K562 (cell line): ENCODE measurements around the gene DPYSL4. TPM values are rescaled to one million over a fixed set of nuclear protein-coding genes. Genes with fewer than 3 reads are reported as not detected.

ENCODE experiments used
- ATAC-seq: fragments of 200-7000 bp; cut with Tn5 transposase; 3 replicates; pipeline ENCODE4 v1.9.1; 2020; ENCODE audit warnings: moderate library complexity
- BruUV-seq: library from RNA; stranded (reverse); fragments of 400-500 nt; replicated peaks from 2 replicates; lab custom pipeline; 2021; lab: Mats Ljungman, UMichigan
- CTCF ChIA-PET: fragments of 300-600 bp; formaldehyde crosslinking; extraction: SDS; loops from one replicate; lab custom pipeline; 2021; ENCODE audit warnings: low intra/inter-chr PET ratio; lab: Yijun Ruan, JAX
- POLR2A ChIA-PET: fragments of 300-600, 350-650 bp; sonication (Branson Sonifier 250); formaldehyde crosslinking; extraction: SDS; loops from one replicate; lab custom pipeline; 2021; ENCODE audit warnings: antibody characterized with exemption, inconsistent platforms; lab: Yijun Ruan, JAX
- DNase-seq, 4 experiments: peaks; one replicate each; pipeline versions ENCODE4 v3.0.0 to v3.0.0-alpha.2; 2011 to 2018; ENCODE audit warnings: low spot score in 3 of 4, mixed read lengths in 3 of 4; ENCODE audit errors: extremely low read depth in 1 of 4
- FAIRE-seq: peaks from 2 replicates; lab custom pipeline; 2011; peaks lifted over from hg19 to GRCh38; lab: Jason Lieb, UNC
- H2AFZ ChIP-seq: 2 replicates; pipeline ENCODE4 v1.6.0; 2011; ENCODE audit warnings: low read depth, low read length, control low read depth, inconsistent platforms
- H3K27ac ChIP-seq: fragments of 200-600 bp; 3 replicates; pipeline ENCODE4 v1.8.0; 2011; ENCODE audit warnings: low read depth, mild to moderate bottlenecking, control low read depth, inconsistent platforms, low read length, moderate library complexity, mixed read lengths; ENCODE audit errors: extremely low read depth
- H3K27me3 ChIP-seq, 2 experiments: fragments of 300-600 bp in 1 of 2; 2 replicates in 1 of 2; 3 replicates in 1 of 2; pipeline versions ENCODE4 v1.6.0 to v1.8.0; 2011; ENCODE audit warnings: inconsistent platforms in 2 of 2, low read length in 2 of 2, mild to moderate bottlenecking in 1 of 2, mixed read lengths in 1 of 2, moderate library complexity in 1 of 2; ENCODE audit not compliant: control insufficient read depth in 2 of 2, insufficient read depth in 2 of 2
- H3K36me3 ChIP-seq: fragments of 300-600 bp; 3 replicates; pipeline ENCODE4 v1.8.0; 2011; ENCODE audit warnings: mild to moderate bottlenecking, low read length, inconsistent platforms; ENCODE audit not compliant: control insufficient read depth, insufficient read depth
- H3K4me1 ChIP-seq, 2 experiments: fragments of 200-600 bp in 1 of 2; replicated peaks in 1 of 2; 2 replicates in 1 of 2; 3 replicates in 1 of 2; pipeline versions ENCODE4 v1.5.1 to v1.8.0; 2011; ENCODE audit warnings: inconsistent platforms in 2 of 2, low read length in 2 of 2, mild to moderate bottlenecking in 1 of 2, mixed read lengths in 1 of 2, moderate library complexity in 1 of 2; ENCODE audit not compliant: control insufficient read depth in 2 of 2, insufficient read depth in 2 of 2
- H3K4me2 ChIP-seq: 2 replicates; pipeline ENCODE4 v1.6.1; 2011; ENCODE audit warnings: low read length, control low read depth, inconsistent platforms, mixed read lengths; ENCODE audit not compliant: insufficient read depth
- H3K4me3 ChIP-seq: fragments of 200-600 bp; sonication (generic), shearing (Covaris generic); 2 replicates; pipeline ENCODE4 v1.5.1; 2016; ENCODE audit warnings: control low read depth, inconsistent platforms
- H3K79me2 ChIP-seq: fragments of 200-600 bp; 3 replicates; pipeline ENCODE4 v1.8.0; 2011; ENCODE audit warnings: low read length, inconsistent platforms; ENCODE audit not compliant: control insufficient read depth, insufficient read depth
- H3K9ac ChIP-seq, 2 experiments: 2 replicates each; pipeline versions ENCODE4 v1.6.0 to v1.6.1; 2011; ENCODE audit warnings: low read depth in 2 of 2, low read length in 2 of 2, control low read depth in 1 of 2, inconsistent platforms in 1 of 2, mild to moderate bottlenecking in 1 of 2, mixed read lengths in 1 of 2; ENCODE audit not compliant: insufficient read depth in 1 of 2
- H3K9me1 ChIP-seq: one replicate; pipeline ENCODE4 v1.6.0; 2011; ENCODE audit warnings: inconsistent platforms, mild to moderate bottlenecking, low read length, moderate library complexity; ENCODE audit not compliant: control insufficient read depth, insufficient read depth
- H3K9me3 ChIP-seq: replicated peaks from 2 replicates; pipeline ENCODE4 v1.5.1; 2011; ENCODE audit warnings: low read depth, low read length, inconsistent platforms; ENCODE audit not compliant: control insufficient read depth, insufficient read depth
- H4K20me1 ChIP-seq: replicated peaks from 2 replicates; pipeline ENCODE4 v1.6.1; 2011; ENCODE audit warnings: low read length, inconsistent platforms, mixed read lengths; ENCODE audit not compliant: control insufficient read depth, insufficient read depth
- BCLAF1 ChIP-seq, 2 experiments: fragments of 450-650 bp in 1 of 2; IDR thresholded peaks; 2 replicates each; pipeline ENCODE4 v1.6.1; 2011 to 2017; ENCODE audit warnings: low read depth in 2 of 2, antibody characterized with exemption in 1 of 2, borderline replicate concordance in 1 of 2, low read length in 1 of 2, mild to moderate bottlenecking in 1 of 2, mixed read lengths in 1 of 2; ENCODE audit not compliant: control insufficient read depth in 1 of 2
- CAMTA2 ChIP-seq: fragments of 250-450 bp; sonication (Bioruptor Pico); conservative IDR thresholded peaks from 2 replicates; pipeline ENCODE4 v1.5.1; 2022
- CCNT2 ChIP-seq: IDR thresholded peaks from 2 replicates; pipeline ENCODE4 v1.6.1; 2011; ENCODE audit warnings: borderline replicate concordance, low read depth, mild to moderate bottlenecking, moderate library complexity, mixed read lengths, low read length; ENCODE audit not compliant: insufficient read length; ENCODE audit errors: extremely low read depth
- CTBP1 ChIP-seq: fragments of 450-650 bp; IDR thresholded peaks from 2 replicates; pipeline ENCODE4 v1.6.1; 2016; ENCODE audit warnings: borderline replicate concordance
- GATAD2B ChIP-seq: fragments of 450-650 bp; IDR thresholded peaks from 2 replicates; pipeline ENCODE4 v1.6.1; 2017; ENCODE audit warnings: mild to moderate bottlenecking, borderline replicate concordance
- ILK ChIP-seq: fragments of 450-650 bp; IDR thresholded peaks from 2 replicates; pipeline ENCODE4 v1.6.1; 2016; ENCODE audit warnings: missing genetic modification characterization, low read depth, mild to moderate bottlenecking, missing compliant biosample characterization, moderate library complexity, borderline replicate concordance
- KDM2B ChIP-seq: fragments of 250-450 bp; sonication (Bioruptor Pico); IDR thresholded peaks from 2 replicates; pipeline ENCODE4 v1.8.0; 2021; ENCODE audit warnings: mild to moderate bottlenecking, moderate library complexity
- NR2C1 ChIP-seq, 2 experiments: fragments of 450-650 bp; IDR thresholded peaks; 2 replicates each; pipeline ENCODE4 v1.6.1; 2017; ENCODE audit warnings: mild to moderate bottlenecking in 2 of 2, antibody characterized with exemption in 1 of 2, inconsistent platforms in 1 of 2, missing compliant biosample characterization in 1 of 2, missing genetic modification characterization in 1 of 2
- PHTF2 ChIP-seq: fragments of 250-450 bp; sonication (Bioruptor Pico); IDR thresholded peaks from 2 replicates; pipeline ENCODE4 v1.5.0; 2021; ENCODE audit warnings: mild to moderate bottlenecking
- WGBS: fragments of 100-300 bp; shearing (Covaris generic); methylation state at CpG from one replicate; pipeline ENCODE4 v1.1.6; 2016; ENCODE audit warnings: low coverage, mixed read lengths; ENCODE audit not compliant: insufficient coverage; ENCODE audit errors: missing lambda C conversion rate; 5-methylcytosine and 5-hydroxymethylcytosine counted together
- in situ Hi-C: fragments of 300-500 bp; cut with MboI; formaldehyde crosslinking; loops from 4 replicates; pipeline ENCODE4 v1.15.0; 2018; ENCODE audit warnings: inconsistent platforms, mixed read lengths
- intact Hi-C: fragments of 100-400 bp; cut with micrococcal nuclease; formaldehyde crosslinking; loops from 2 replicates; pipeline ENCODE4 v1.14.2; 2022
- polyA plus RNA-seq, 8 experiments: library from polyadenylated mRNA; depleted of rRNA in 4 of 8; stranded (reverse) in 5 of 8; unstranded in 3 of 8; fragments of >200 nt; fragmentation: Nextera tagmentation in 2 of 8; fragmentation: Illumina TruSeq in 1 of 8; extraction: Ambion mirVana in 2 of 8; extraction: Trizol in 1 of 8; gene quantifications; 2 replicates each; pipeline versions ENCODE4 v1.2.1 to v1.2.3, GENCODE V29; 2011 to 2014; ENCODE audit warnings: inconsistent platforms in 1 of 8, missing spikeins in 1 of 8
- total RNA-seq, 7 experiments: library from RNA; depleted of rRNA in 6 of 7; stranded (reverse); fragments of >200 nt in 6 of 7; fragmentation: Illumina TruSeq in 2 of 7; extraction: Trizol in 2 of 7; gene quantifications; 2 replicates each; pipeline versions ENCODE4 v1.2.1 to v1.2.3, GENCODE V29; 2011 to 2021; ENCODE audit warnings: low replicate concordance in 1 of 7

Gene DPYSL4
- total and polyA plus RNA-seq, 9 of the 15 experiments (the other 6 are each of a cell fraction or from before 2014, with no cell fraction given): 0.03 TPM; not detected in 8

GRCh38 chr10:132165416-132165980 lies 21.2 kb upstream of the DPYSL4 start:
- Histone ChIP-seq H3K4me3 (no peak overlapping the region), H3K9ac (no peak overlapping the region), H3K4me1 (peaks cover 0 to 24% of the 10 kb centered on the region in 2 experiments; a peak in 3 of 5 replicates), H3K27me3 (peaks cover 2 to 46% of the 10 kb centered on the region in 2 experiments; a peak in 4 of 5 replicates), H3K9me3 (no peaks in the 10 kb centered on the region), H3K4me2 (no peak overlapping the region), H3K9me1 (no peaks in the 10 kb centered on the region), H3K27ac (no peak overlapping the region), H3K36me3 (no peaks in the 10 kb centered on the region), H2AFZ (no peak overlapping the region), H4K20me1 (peaks cover 5% of the 10 kb centered on the region; the same call in 1 of the 2 replicates), H3K79me2 (no peaks in the 10 kb centered on the region)
- DNase-seq (no peak), FAIRE-seq (no peak), ATAC-seq (no peak)
- no TSS peak for BruUV-seq
- ChIA-PET CTCF (no interaction called here), POLR2A (no interaction called here)
- in situ Hi-C loops (no loop called here), intact Hi-C loops (no loop called here)
- WGBS: 7% methylated on average over 9 of the region's 21 CpGs
- TF ChIP-seq ILK (tag): no peak
- TF ChIP-seq GATAD2B: no peak
- no peak for TF ChIP-seq CTBP1
- TF ChIP-seq NR2C1 (IDR thresholded peaks at IDR 0.05): no peak
- no peak for TF ChIP-seq NR2C1 (tag; IDR thresholded peaks at IDR 0.05)
- TF ChIP-seq BCLAF1 (IDR thresholded peaks at IDR 0.05; ENCODE audit: borderline replicate concordance in 1 of 2, control insufficient read depth in 1 of 2, low read depth in 2 of 2, low read length in 1 of 2): no peak
- no peak for TF ChIP-seq KDM2B (CRISPR knock-in tag)
- no peak for TF ChIP-seq PHTF2 (CRISPR knock-in tag)
- no peak for TF ChIP-seq CCNT2
- no peak for TF ChIP-seq CAMTA2 (CRISPR knock-in tag)
